ENCODE results near the gene PKD1.
"Not testable (repeated sequence)": the region's sequence is repeated elsewhere in the genome, so short reads cannot be mapped to it uniquely, and the experiment has no call there.

- not testable (repeated sequence) for TF ChIP-seq CTCF, POLR2AphosphoS5 (IDR thresholded peaks at IDR 0.05)
Measured at GRCh38 chr16:2111412-2112335, 24.0 kb downstream of the PKD1 start.
